H7 (cell line): ENCODE measurements around the gene CXCL13. TPM values are rescaled to one million over a fixed set of nuclear protein-coding genes. Genes with fewer than 3 reads are reported as not detected.

Source experiments
- DNase-seq: peaks from one replicate; pipeline ENCODE4 v3.0.0; 2012
- H3K27me3 ChIP-seq: 2 replicates; pipeline ENCODE4 v1.6.0; 2011; ENCODE audit warnings: mild to moderate bottlenecking, low read length; ENCODE audit not compliant: control insufficient read depth, insufficient read depth
- H3K36me3 ChIP-seq: replicated peaks from 2 replicates; pipeline ENCODE4 v1.5.1; 2011; ENCODE audit warnings: low read length; ENCODE audit not compliant: control insufficient read depth, insufficient read depth
- H3K4me3 ChIP-seq: 2 replicates; pipeline ENCODE4 v1.5.1; 2011; ENCODE audit warnings: low read depth, mild to moderate bottlenecking, control low read depth, low read length, moderate library complexity; ENCODE audit not compliant: insufficient read depth
- total RNA-seq: library from RNA; depleted of rRNA; stranded (reverse); fragments of >200 nt; shearing (Covaris generic); gene quantifications from 2 replicates; pipeline ENCODE4 v1.2.3, GENCODE V29; 2014

Gene CXCL13
- total RNA-seq, 1 experiment from 2014 or later = not detected

DNA sequence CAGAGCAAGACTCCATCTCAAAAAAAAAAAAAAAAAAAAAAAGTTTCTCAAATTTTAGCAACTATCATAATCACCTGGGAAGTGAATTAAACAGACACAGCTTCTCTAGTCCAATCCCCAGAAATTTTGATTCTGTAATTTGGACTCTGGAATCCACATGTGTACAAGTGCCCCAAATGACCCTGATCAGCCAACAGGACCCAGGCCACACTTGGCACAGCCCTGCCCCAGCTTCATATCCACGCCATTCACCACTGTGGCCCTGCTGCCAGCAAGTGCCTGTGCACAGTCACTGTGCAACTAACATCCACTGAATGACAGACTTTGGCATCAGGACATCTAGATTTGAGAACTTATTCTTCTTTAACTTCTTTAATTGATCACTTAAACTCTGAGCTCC, 14.1 kb upstream of the CXCL13 start:
- H3K36me3 ChIP-seq = no peaks in the 10 kb centered on the region
- no peaks in the 10 kb centered on the region for H3K27me3 ChIP-seq
- H3K4me3 ChIP-seq = no peak overlapping the region
- DNase-seq = no peak

DNA sequence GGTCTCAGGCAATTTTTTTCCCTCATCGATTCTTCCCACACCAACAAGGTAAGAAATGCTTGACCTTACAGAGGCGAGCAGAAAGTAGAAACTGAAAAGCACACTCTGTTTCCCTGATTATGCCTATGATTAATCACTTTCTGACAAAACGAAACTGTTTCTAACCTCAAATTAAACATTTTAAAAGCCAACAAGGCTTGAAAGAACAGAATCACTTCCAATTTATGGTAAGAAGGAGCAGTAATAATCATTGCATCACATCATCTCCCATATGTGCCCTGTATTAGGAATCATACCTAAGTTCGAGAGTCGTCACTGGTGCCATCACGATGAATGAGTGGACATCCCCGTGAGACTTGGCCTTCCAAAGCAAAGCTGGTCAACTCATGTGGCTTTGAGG, 12.5 kb upstream of the CXCL13 start:
- H3K4me3 ChIP-seq = no peak overlapping the region

GRCh38 chr4:77593993-77594392, 11.6 kb upstream of the CXCL13 start:
- no peaks in the 10 kb centered on the region for H3K36me3 ChIP-seq
- DNase-seq = no peak
- no peaks in the 10 kb centered on the region for H3K27me3 ChIP-seq
- H3K4me3 ChIP-seq = no peak overlapping the region

More for the DNA sequence above, 12.5 kb upstream of the CXCL13 start:
- DNase-seq = no peak
- no peaks in the 10 kb centered on the region for H3K36me3 ChIP-seq
- no peaks in the 10 kb centered on the region for H3K27me3 ChIP-seq

GRCh38 chr4:77595364-77595973, 10.2 kb upstream of the CXCL13 start:
- no peak for DNase-seq
- Histone ChIP-seq H3K27me3 (no peaks in the 10 kb centered on the region), H3K4me3 (no peak overlapping the region), H3K36me3 (no peaks in the 10 kb centered on the region)

DNA sequence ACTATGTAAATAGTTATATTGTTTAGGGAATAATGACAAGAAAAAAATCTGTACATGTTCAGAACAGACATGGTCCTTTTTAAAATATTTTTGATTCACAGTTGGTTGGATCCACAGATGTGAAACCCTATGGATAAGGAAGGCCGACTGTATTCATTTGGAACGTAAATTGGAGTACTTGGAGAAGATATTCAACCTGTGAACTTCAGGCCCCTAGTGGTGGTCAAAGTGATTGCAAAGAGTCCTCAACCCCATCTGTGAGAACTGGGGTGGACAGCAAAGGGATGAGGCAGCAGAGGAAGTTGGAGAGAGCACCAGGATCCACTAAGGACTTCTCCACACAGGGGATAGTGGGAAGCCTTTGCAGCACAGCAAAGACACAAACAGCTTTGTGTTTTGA, 6.2 kb upstream of the CXCL13 start:
- Histone ChIP-seq H3K4me3 (no peak overlapping the region), H3K36me3 (no peaks in the 10 kb centered on the region), H3K27me3 (no peaks in the 10 kb centered on the region)
- DNase-seq = peak; percentile 50

DNA sequence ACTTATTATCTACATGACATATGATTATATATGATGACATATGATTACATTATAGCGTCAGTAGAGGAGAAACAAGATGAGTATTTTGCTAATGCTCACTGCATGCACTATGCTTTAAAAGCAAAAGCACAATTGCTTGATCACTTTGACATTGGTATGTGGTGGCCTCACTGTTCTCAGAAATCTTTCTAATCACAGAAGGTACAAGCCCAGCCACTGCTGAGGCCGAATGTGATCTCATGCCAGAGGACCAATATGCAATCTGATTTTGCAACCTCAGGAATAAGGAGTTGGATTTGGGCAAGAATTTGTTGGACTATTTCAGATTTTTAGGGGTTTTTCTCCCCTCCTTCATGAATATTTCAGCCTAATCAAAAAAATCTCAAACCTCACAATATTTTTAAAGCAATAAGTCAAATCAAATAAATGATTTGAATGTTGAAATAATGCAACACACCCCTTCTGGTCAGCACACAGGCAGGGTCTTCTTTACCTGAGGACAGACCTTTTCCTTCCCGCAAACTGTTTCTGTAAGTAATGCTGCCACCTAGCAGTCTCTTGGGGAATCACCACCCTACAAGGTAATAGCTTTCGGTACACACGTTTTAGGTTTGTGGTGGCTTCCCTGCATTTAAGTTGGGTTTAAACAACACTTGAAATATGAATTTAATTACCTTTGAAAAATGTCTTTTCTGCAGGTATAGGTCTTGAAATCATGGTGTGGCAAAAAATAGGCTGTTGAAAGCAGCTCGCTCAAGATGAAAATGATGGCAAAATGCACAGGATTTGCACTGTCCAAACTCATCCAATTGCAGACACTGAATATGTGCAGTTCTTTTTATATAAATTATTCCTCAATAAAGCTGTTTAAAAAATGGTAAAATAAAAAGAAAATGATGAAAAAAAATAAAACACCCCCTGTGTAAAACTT, 4.8 kb upstream of the CXCL13 start:
- Histone ChIP-seq H3K4me3 (no peak overlapping the region), H3K36me3 (no peaks in the 10 kb centered on the region), H3K27me3 (no peaks in the 10 kb centered on the region)
- peak; percentile 58 for DNase-seq

DNA sequence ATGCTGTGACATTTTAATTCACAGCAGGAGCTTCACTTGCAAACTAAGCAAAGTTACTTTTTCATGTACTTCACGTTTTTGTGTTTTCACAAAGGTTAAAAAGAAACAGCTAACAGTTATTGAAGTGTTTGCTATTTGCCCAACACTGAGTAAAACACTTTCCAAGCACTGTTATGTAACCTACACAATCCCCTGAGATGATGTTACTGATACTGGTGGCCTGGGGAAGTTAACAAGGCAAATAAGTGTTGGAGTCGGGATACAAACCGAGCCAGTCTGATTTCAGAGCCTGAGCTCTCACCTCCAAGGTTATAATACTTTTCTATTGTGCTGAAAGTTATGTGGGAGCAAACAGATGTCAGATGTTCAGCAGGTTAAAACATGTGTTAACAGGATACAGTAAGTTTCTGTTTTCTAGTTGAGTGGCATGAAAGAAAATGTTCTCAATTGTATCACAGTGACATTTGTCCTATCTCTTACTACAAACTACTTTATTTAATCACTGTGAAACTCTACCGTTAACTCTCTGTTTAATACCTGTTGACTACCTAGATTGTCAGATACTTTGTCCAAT, 3.9 kb upstream of the CXCL13 start:
- Histone ChIP-seq H3K27me3 (no peaks in the 10 kb centered on the region), H3K4me3 (no peak overlapping the region), H3K36me3 (no peaks in the 10 kb centered on the region)
- DNase-seq = no peak

DNA sequence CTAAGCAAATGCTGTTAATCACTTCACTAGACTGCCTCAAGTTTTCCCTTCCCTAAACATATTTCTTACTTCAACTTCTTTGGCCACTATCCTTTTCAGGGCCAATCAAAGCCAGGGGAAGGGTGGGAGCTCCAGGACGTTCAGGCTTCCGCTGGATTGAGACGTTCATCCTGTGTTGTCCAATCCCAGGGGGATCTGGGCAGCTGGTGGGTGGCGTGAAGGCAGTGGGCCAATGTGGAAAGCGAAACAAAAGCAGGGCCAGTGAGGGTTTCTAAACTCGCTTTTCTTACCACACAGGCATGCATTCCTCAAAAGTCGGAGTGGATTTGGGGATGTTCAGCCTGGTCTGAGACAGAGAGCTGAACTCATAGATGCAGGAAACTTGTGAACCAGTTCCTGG, 7.6 kb downstream of the CXCL13 start:
- DNase-seq = no peak
- Histone ChIP-seq H3K4me3 (no peak overlapping the region), H3K36me3 (no peaks in the 10 kb centered on the region), H3K27me3 (no peaks in the 10 kb centered on the region)

- no peak for DNase-seq
- H3K27me3 ChIP-seq = no peaks in the 10 kb centered on the region
- no peaks in the 10 kb centered on the region for H3K36me3 ChIP-seq
- no peak overlapping the region for H3K4me3 ChIP-seq
Measured at GRCh38 chr4:77615153-77615552, 9.5 kb downstream of the CXCL13 start.

GRCh38 chr4:77617203-77617602, 11.6 kb downstream of the CXCL13 start:
- DNase-seq = no peak

GRCh38 chr4:77618383-77619241, 13.0 kb downstream of the CXCL13 start:
- no peaks in the 10 kb centered on the region for H3K27me3 ChIP-seq
- no peaks in the 10 kb centered on the region for H3K36me3 ChIP-seq
- peak; percentile 81 for DNase-seq
- H3K4me3 ChIP-seq = no peak overlapping the region

More at GRCh38 chr4:77617203-77617602, 11.6 kb downstream of the CXCL13 start:
- no peaks in the 10 kb centered on the region for H3K27me3 ChIP-seq
- H3K4me3 ChIP-seq = no peak overlapping the region
- no peaks in the 10 kb centered on the region for H3K36me3 ChIP-seq

GRCh38 chr4:77619408-77619807, 13.8 kb downstream of the CXCL13 start:
- Histone ChIP-seq H3K27me3 (no peaks in the 10 kb centered on the region), H3K36me3 (no peaks in the 10 kb centered on the region), H3K4me3 (no peak overlapping the region)
- no peak for DNase-seq

- no peak for DNase-seq
- H3K27me3 ChIP-seq = no peaks in the 10 kb centered on the region
Measured at GRCh38 chr4:77621254-77621653, 15.6 kb downstream of the CXCL13 start.

DNA sequence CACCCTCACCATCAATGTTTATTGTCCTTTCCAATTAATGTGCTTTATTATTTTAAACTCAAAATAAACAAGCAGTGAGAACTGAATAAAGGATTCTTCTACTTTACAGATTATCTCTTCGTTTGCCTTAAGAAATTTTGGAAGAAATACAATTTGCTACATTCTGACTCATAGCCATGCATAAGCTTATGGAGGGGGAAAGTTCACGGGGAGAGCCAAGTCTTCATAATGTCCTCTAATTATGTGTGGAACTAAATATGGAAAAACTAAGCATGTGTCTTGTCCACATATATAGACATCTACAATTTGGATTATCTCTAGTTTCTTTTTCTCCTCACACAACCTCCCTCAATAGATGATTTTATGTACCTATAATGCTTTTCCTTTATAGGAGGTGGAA, 17.5 kb downstream of the CXCL13 start:
- Histone ChIP-seq H3K36me3 (no peaks in the 10 kb centered on the region), H3K4me3 (no peak overlapping the region), H3K27me3 (no peaks in the 10 kb centered on the region)
- no peak for DNase-seq

More at GRCh38 chr4:77621254-77621653, 15.6 kb downstream of the CXCL13 start:
- no peak overlapping the region for H3K4me3 ChIP-seq
- H3K36me3 ChIP-seq = no peaks in the 10 kb centered on the region
